Lung (tissue), 12 donors: ENCODE results near the gene ALPG. TPM values are rescaled to one million over a fixed set of nuclear protein-coding genes. Genes with fewer than 3 reads are reported as not detected.

Source experiments
- ATAC-seq: fragments of 200-7000 bp; cut with Tn5 transposase; one replicate; pipeline ENCODE4 v1.9.1; 2020; ENCODE audit warnings: moderate number of reproducible peaks; ENCODE audit not compliant: insufficient read depth, low FRiP score
- DNase-seq, 3 donors: peaks; one replicate each; pipeline ENCODE4 v3.0.0-alpha.2; 2013 to 2017
- H3K27ac ChIP-seq, 2 donors: one replicate each; pipeline ENCODE4 v1.5.1; 2013; ENCODE audit warnings: mild to moderate bottlenecking in 2 of 2, moderate library complexity in 2 of 2, control low read depth in 1 of 2, inconsistent platforms in 1 of 2, low read depth in 1 of 2, low read length in 1 of 2
- H3K27me3 ChIP-seq, 3 donors: one replicate each; pipeline ENCODE4 v1.5.1; 2013; ENCODE audit warnings: low read length in 2 of 3; ENCODE audit not compliant: control insufficient read depth in 3 of 3, insufficient read depth in 3 of 3
- H3K36me3 ChIP-seq, 4 donors: one replicate each; pipeline ENCODE4 v1.5.1; 2013; ENCODE audit warnings: low read length in 4 of 4, mild to moderate bottlenecking in 1 of 4, moderate library complexity in 1 of 4; ENCODE audit not compliant: control insufficient read depth in 4 of 4, insufficient read depth in 4 of 4
- H3K4me1 ChIP-seq, 5 donors: one replicate each; pipeline ENCODE4 v1.5.1; 2013; ENCODE audit warnings: low read length in 5 of 5, mild to moderate bottlenecking in 2 of 5, moderate library complexity in 1 of 5; ENCODE audit not compliant: control insufficient read depth in 5 of 5, insufficient read depth in 5 of 5
- H3K4me3 ChIP-seq: one replicate; pipeline ENCODE4 v1.5.1; 2013; ENCODE audit warnings: mild to moderate bottlenecking, control low read depth, moderate library complexity
- H3K9ac ChIP-seq, 2 donors: one replicate each; pipeline ENCODE4 v1.5.1; 2013; ENCODE audit warnings: low read length in 2 of 2, control low read depth in 1 of 2; ENCODE audit not compliant: insufficient read depth in 1 of 2
- H3K9me3 ChIP-seq, 4 donors: one replicate each; pipeline ENCODE4 v1.5.1; 2013; ENCODE audit warnings: low read length in 3 of 4, mild to moderate bottlenecking in 1 of 4, moderate library complexity in 1 of 4; ENCODE audit not compliant: control insufficient read depth in 4 of 4, insufficient read depth in 3 of 4
- WGBS, 2 donors: extraction: QIAGEN DNeasy Blood & Tissue Kit; methylation state at CpG; one replicate each; pipeline ENCODE4 v1.1.7; 2013; 5-methylcytosine and 5-hydroxymethylcytosine counted together
- polyA plus RNA-seq, 2 donors: library from polyadenylated mRNA; stranded (reverse); fragments of 200-250 nt; gene quantifications; one replicate each; pipeline ENCODE4 v1.2.1, GENCODE V29; 2013
- total RNA-seq, 2 donors: library from RNA; depleted of rRNA in 1 of 2; stranded (reverse); fragments of >200 nt in 1 of 2; gene quantifications; one replicate each; pipeline ENCODE4 v1.2.1, GENCODE V29; 2014 to 2021
- TF ChIP-seq, protein P1 (sequence below): IDR thresholded peaks from 2 replicates; pipeline ENCODE4 v1.5.1; 2012; ENCODE audit warnings: mild to moderate bottlenecking; ENCODE audit errors: control extremely low read depth, extremely low read depth
- donor health status: control.
- donor health status: control.
- donor health status: Bipolar disorder and iron deficiency.
- donor health status: healthy.
- donor health status: DM: yes; HTN: yes; CAD: no.

Gene ALPG
- total and polyA plus RNA-seq, 4 donors = 0.14 to 1.2 (median 0.89) TPM

DNA sequence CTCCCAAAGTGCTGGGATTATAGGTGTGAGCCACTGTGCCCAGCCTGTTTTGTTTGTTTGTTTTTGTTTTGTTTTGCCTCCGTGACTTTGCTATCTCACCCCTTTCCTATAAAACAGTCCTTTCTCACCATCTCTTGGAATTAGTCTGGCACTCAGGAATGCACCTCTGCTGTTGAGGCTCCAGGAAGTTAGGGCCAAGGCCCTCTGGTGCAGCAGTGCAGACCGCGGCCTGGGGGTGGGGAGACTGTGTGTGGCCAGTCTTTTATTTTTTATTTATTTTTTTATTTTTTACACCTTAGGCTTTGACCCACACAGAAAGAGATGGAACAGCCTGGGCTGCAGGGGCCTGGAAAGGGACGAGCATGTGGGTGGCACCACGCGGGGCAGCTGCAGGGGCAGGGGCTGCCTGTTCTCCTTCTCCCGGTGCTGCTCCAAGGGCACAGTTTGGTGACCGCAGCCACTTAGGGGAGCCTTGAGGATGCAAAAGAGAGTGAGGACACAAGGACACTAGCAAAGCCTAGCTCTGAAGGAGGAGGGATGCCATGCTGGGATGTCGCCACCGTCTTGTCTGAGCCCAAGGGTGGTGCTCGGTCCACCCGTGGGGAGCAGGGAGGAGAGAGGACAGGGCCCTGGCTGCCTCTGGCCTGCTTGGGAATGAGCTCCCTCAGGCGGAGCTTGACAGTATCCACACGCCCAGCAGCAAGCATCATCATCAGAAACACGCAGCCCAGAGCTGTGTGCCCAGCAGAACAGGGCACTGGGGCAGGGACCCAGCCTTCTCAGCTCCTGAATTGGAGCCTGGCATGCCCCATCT, 29.9 kb downstream of the ALPG start:
- ATAC-seq (no peak), DNase-seq (no peak)
- peaks cover 0 to 4% (median 0%) of the 10 kb centered on the region in 3 donors for H3K27me3 ChIP-seq
- 87 to 91% methylated on average over 15 of the region's 15 CpGs for WGBS, 2 donors
- H3K36me3 ChIP-seq = no peaks in the 10 kb centered on the region
- H3K27ac ChIP-seq = no peak overlapping the region
- no peak overlapping the region for H3K4me3 ChIP-seq
- TF ChIP-seq, protein P1, sequence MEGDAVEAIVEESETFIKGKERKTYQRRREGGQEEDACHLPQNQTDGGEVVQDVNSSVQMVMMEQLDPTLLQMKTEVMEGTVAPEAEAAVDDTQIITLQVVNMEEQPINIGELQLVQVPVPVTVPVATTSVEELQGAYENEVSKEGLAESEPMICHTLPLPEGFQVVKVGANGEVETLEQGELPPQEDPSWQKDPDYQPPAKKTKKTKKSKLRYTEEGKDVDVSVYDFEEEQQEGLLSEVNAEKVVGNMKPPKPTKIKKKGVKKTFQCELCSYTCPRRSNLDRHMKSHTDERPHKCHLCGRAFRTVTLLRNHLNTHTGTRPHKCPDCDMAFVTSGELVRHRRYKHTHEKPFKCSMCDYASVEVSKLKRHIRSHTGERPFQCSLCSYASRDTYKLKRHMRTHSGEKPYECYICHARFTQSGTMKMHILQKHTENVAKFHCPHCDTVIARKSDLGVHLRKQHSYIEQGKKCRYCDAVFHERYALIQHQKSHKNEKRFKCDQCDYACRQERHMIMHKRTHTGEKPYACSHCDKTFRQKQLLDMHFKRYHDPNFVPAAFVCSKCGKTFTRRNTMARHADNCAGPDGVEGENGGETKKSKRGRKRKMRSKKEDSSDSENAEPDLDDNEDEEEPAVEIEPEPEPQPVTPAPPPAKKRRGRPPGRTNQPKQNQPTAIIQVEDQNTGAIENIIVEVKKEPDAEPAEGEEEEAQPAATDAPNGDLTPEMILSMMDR = no peak
- H3K9me3 ChIP-seq = no peaks in the 10 kb centered on the region
- no peak overlapping the region for H3K9ac ChIP-seq
- no peaks in the 10 kb centered on the region for H3K4me1 ChIP-seq

DNA sequence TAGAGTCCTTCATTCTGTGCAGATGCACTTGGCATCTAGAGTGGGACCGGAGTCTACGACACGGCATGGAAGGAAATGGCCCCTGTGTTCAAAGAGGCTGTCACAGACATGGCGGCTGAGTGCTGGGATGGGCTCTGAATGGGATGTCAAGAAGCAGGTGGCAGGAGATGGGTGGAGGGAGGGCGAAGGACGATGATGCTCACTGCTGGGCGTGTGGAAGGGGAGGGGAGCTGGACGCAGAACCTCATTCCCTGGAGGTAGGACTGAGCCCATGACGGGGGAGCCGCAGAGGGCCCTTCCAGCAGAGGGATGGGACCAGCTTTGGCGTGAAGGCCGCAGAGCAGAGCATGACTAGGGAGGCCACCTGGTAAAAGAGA, 30.5 kb downstream of the ALPG start:
- Histone ChIP-seq H3K9me3 (no peaks in the 10 kb centered on the region), H3K27ac (no peak overlapping the region), H3K36me3 (no peaks in the 10 kb centered on the region), H3K9ac (no peak overlapping the region), H3K4me3 (no peak overlapping the region), H3K27me3 (no peaks in the 10 kb centered on the region), H3K4me1 (no peaks in the 10 kb centered on the region)
- DNase-seq (no peak), ATAC-seq (no peak)
- 78 to 86% methylated on average over 12 of the region's 12 CpGs for WGBS, 2 donors
- TF ChIP-seq, protein P1 = no peak

DNA sequence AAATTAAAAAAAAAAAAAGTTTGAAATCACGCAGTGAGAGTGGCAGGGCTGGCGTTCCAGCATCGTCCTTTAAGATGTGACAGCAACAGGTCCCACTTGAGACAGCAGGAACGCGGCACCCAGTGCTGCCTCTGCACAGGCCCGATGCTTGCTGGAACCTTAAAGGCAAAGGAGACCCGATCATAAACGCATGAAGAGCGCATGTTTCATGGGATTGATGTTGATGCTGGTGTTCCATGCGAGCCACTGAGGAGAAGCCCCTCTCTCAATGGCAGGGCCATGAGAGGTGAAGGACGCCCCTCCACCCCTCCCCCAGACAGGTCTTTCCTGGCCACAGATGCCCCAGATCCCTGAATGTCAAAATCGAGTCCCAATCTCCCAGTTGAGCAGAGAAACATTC, 31.4 kb downstream of the ALPG start:
- TF ChIP-seq, protein P1 = no peak
- ATAC-seq (no peak), DNase-seq (no peak)
- no peak overlapping the region for H3K4me3 ChIP-seq
- WGBS, 2 donors = 86 to 89% methylated on average over 12 of the region's 12 CpGs
- no peaks in the 10 kb centered on the region for H3K9me3 ChIP-seq
- H3K36me3 ChIP-seq = no peaks in the 10 kb centered on the region
- H3K9ac ChIP-seq = no peak overlapping the region
- no peak overlapping the region for H3K27ac ChIP-seq
- H3K4me1 ChIP-seq = no peaks in the 10 kb centered on the region
- no peaks in the 10 kb centered on the region for H3K27me3 ChIP-seq
